Measurements from ENCODE around the gene TPRG1.

- TF ChIP-seq CTCF (IDR thresholded peaks at IDR 0.05), result no peak
- no peak for TF ChIP-seq POLR2A (IDR thresholded peaks at IDR 0.05)
Measured at GRCh38 chr3:189311521-189311920, 139.8 kb downstream of the TPRG1 start.

All from lower leg skin (tissue), 3 donors.